ENCODE measurements around the gene MGAT4A.

DNA sequence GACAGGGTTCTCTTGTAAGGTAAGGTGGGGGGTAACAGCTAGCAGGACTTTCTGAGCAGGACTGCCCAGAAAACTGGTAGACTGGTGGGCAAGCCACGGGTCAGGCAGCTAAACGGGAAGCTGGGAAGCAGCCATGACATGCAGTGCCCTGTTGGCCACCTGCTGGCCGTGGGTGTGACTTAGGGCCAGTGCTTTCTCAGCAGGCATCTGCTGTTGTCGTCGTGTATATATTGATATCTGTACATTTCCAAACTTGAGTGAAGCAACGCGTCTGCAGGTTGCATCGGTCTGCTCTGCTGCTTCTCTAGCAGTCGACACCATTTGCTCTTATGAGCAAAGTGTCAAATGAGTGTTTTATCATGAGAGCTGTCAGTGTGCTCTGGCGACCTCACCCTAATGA lies 153.6 kb downstream of the MGAT4A start:
- TF ChIP-seq, protein P1, sequence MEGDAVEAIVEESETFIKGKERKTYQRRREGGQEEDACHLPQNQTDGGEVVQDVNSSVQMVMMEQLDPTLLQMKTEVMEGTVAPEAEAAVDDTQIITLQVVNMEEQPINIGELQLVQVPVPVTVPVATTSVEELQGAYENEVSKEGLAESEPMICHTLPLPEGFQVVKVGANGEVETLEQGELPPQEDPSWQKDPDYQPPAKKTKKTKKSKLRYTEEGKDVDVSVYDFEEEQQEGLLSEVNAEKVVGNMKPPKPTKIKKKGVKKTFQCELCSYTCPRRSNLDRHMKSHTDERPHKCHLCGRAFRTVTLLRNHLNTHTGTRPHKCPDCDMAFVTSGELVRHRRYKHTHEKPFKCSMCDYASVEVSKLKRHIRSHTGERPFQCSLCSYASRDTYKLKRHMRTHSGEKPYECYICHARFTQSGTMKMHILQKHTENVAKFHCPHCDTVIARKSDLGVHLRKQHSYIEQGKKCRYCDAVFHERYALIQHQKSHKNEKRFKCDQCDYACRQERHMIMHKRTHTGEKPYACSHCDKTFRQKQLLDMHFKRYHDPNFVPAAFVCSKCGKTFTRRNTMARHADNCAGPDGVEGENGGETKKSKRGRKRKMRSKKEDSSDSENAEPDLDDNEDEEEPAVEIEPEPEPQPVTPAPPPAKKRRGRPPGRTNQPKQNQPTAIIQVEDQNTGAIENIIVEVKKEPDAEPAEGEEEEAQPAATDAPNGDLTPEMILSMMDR (IDR thresholded peaks at IDR 0.05; ENCODE audit: insufficient read depth, low read depth, low read length), result no peak
- no peak for TF ChIP-seq EZH2 (IDR thresholded peaks at IDR 0.05; ENCODE audit: insufficient read depth, low read length)

Data from astrocyte (in vitro differentiated cells and primary cell).